ENCODE data around the gene TMEM192.
"Not testable (repeated sequence)": the region's sequence is repeated elsewhere in the genome, so short reads cannot be mapped to it uniquely, and the experiment has no call there.

- not testable (repeated sequence) for TF ChIP-seq CTCF (IDR thresholded peaks at IDR 0.05; ENCODE audit: low read depth, low read length, missing input control); EGR1 (IDR thresholded peaks at IDR 0.05; ENCODE audit: low read depth in 2 of 2); RAD21 (IDR thresholded peaks at IDR 0.05); REST (IDR thresholded peaks at IDR 0.05); YY1 (IDR thresholded peaks at IDR 0.05)
Observed at GRCh38 chr4:165125869-165126499, 13.3 kb upstream of the TMEM192 start.

Measured in liver (tissue), 3 donors.